ENCODE data around the gene PXMP2. TPM values are rescaled to one million over a fixed set of nuclear protein-coding genes. Genes with fewer than 3 reads are reported as not detected.

PXMP2 gene
- total and polyA plus RNA-seq, 2 of the 8 experiments (the other 6 are each of a cell fraction or from before 2014, with no cell fraction given) = 13.8 to 15.1 TPM

DNA sequence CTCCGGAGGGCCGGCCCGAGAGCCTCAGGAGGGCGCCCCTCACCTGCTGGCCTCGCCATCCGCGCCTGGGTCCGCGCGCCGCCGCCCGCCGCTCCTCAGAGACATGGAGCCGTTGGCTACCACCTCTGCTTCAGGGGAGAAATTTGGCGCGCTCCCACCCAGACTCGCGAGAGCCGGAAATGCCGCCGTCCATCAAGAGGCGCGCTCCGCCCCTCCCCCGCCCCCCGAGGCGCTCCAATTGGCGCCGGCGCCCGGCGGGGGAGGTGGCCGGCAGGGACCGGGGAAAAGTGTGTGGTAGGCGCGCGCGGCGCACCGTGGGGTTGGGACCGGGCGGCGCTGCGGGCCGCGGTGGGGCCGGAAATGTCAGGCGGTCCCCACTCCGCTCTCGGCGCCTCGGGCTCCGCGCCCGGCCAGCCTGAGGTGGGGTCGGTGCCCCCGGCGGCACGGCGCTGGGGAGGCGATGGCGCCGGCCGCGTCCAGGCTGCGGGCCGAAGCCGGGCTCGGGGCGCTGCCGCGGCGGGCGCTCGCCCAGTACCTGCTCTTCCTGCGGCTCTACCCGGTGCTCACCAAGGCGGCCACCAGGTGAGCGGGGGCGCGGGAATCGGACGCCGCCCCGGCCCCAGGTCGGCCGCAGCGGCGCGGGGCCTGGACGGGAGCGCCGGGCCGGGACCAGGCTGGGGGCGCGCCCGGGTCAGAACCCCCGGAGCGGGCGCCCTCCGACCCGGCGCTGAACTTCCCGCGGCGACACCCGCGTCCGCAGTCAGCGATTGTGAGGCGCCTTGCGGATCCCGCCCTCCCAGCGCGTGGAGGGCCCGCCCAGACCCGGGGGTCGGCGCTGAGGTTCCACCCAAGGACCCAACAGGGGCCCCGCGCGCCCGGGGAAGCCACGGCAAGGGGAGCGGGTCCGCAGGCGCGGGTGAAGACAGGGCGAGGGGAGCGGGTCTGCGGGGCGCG is at the start of gene PXMP2, which contains the start of gene POLE (continued):
- TF ChIP-seq CBX8 (IDR thresholded peaks at IDR 0.05; ENCODE audit: borderline replicate concordance, low read depth, low read length) (no peak), FOSL1 (IDR thresholded peaks at IDR 0.05; ENCODE audit: insufficient read depth, low read depth, low read length) (0 out of 2 replicates have a peak, but pooled peaks have one; percentile 56), HDAC2 (IDR thresholded peaks at IDR 0.05; ENCODE audit: borderline replicate concordance in 1 of 2, low read depth in 2 of 2, low read length in 2 of 2) (peak; percentile 42 to 51; a peak in 2 of 4 replicates), TAF7 (optimal IDR thresholded peaks at IDR 0.05; ENCODE audit: borderline replicate concordance, low read depth, low read length) (peak; percentile 90), SP2 (IDR thresholded peaks at IDR 0.05; ENCODE audit: low read length) (no peak), TEAD4 (IDR thresholded peaks at IDR 0.05; ENCODE audit: low read depth, low read length) (0 out of 2 replicates have a peak, but pooled peaks have one; percentile 25), SIN3A (conservative IDR thresholded peaks at IDR 0.05 in 1 of 2, IDR thresholded peaks at IDR 0.05 in 1 of 2; ENCODE audit: low read depth in 1 of 2, low read length in 2 of 2) (peak; percentile 42 to 63; a peak in 1 of 4 replicates), CHD2 (IDR thresholded peaks at IDR 0.05; ENCODE audit: low read length) (peak; percentile 97), RNF2 (IDR thresholded peaks at IDR 0.05; ENCODE audit: borderline replicate concordance, low read depth, low read length, missing control alignments, poor library complexity, severe bottlenecking) (no peak), SIX5 (IDR thresholded peaks at IDR 0.05; ENCODE audit: low read depth, low read length) (no peak), NRF1 (IDR thresholded peaks at IDR 0.05; ENCODE audit: low read depth, low read length) (no peak), SIRT6 (IDR thresholded peaks at IDR 0.05; ENCODE audit: low read length) (no peak), RAD21 (IDR thresholded peaks at IDR 0.05 in 1 of 2, conservative IDR thresholded peaks at IDR 0.05 in 1 of 2; ENCODE audit: low read depth in 2 of 2, low read length in 2 of 2) (no peak), EP300 (IDR thresholded peaks at IDR 0.05; ENCODE audit: borderline replicate concordance in 1 of 2, low read depth in 2 of 2, low read length in 2 of 2) (peak in 1 of 2 experiments; percentile 35; a peak in 1 of 3 replicates), JUN (IDR thresholded peaks at IDR 0.05; ENCODE audit: low read depth, low read length) (no peak), EGR1 (IDR thresholded peaks at IDR 0.05; ENCODE audit: borderline replicate concordance, low read depth, low read length) (peak; percentile 91), POLR2A (IDR thresholded peaks at IDR 0.05; ENCODE audit: control extremely low read depth in 1 of 2, low read depth in 2 of 2, low read length in 2 of 2) (peak; percentile 80 to 84), SP1 (IDR thresholded peaks at IDR 0.05; ENCODE audit: low read depth, low read length) (peak; percentile 44; the same call in 1 of the 2 replicates), BRCA1 (IDR thresholded peaks at IDR 0.05; ENCODE audit: low read depth, low read length) (peak; percentile 84)
- TF ChIP-seq, protein P1, sequence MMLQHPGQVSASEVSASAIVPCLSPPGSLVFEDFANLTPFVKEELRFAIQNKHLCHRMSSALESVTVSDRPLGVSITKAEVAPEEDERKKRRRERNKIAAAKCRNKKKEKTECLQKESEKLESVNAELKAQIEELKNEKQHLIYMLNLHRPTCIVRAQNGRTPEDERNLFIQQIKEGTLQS (IDR thresholded peaks at IDR 0.05; ENCODE audit: insufficient read depth, low read depth, low read length) = no peak
